Osteocyte (in vitro differentiated cells): ENCODE data around the gene SMAGP. TPM values are rescaled to one million over a fixed set of nuclear protein-coding genes. Genes with fewer than 3 reads are reported as not detected.

Experiments used
- DNase-seq: peaks from one replicate; pipeline ENCODE4 v3.0.0; 2021; ENCODE audit warnings: mixed read lengths; ENCODE audit not compliant: unreplicated experiment; ENCODE audit errors: extremely low spot score
- H3K27ac Mint-ChIP-seq: one replicate; pipeline ENCODE4 v1.8.0; 2021; ENCODE audit warnings: mild to moderate bottlenecking, mixed read lengths; ENCODE audit not compliant: unreplicated experiment
- H3K27me3 Mint-ChIP-seq: one replicate; pipeline ENCODE4 v1.8.0; 2021; ENCODE audit warnings: mixed read lengths; ENCODE audit not compliant: unreplicated experiment
- H3K36me3 Mint-ChIP-seq: one replicate; pipeline ENCODE4 v1.8.0; 2021; ENCODE audit warnings: mixed read lengths; ENCODE audit not compliant: unreplicated experiment
- H3K4me1 Mint-ChIP-seq: one replicate; pipeline ENCODE4 v1.8.0; 2021; ENCODE audit warnings: mixed read lengths; ENCODE audit not compliant: unreplicated experiment
- H3K4me3 Mint-ChIP-seq: one replicate; pipeline ENCODE4 v1.8.0; 2021; ENCODE audit warnings: mild to moderate bottlenecking, moderate library complexity, mixed read lengths; ENCODE audit not compliant: unreplicated experiment
- H3K9me3 Mint-ChIP-seq: one replicate; pipeline ENCODE4 v1.8.0; 2021; ENCODE audit warnings: mixed read lengths; ENCODE audit not compliant: unreplicated experiment
- CTCF ChIP-seq: fragments of 200-600 bp; sonication (generic); IDR thresholded peaks from 2 replicates; pipeline ENCODE4 v1.5.0; 2021; ENCODE audit warnings: antibody characterized with exemption, mild to moderate bottlenecking, moderate library complexity
- total RNA-seq: library from RNA; stranded (reverse); gene quantifications from 2 replicates; pipeline ENCODE4 v1.2.1, GENCODE V29; 2021

The SMAGP gene
- total RNA-seq, 1 donor from 2014 or later, result 4.3 TPM

GRCh38 chr12:51210690-51211395 lies 59.4 kb downstream of the SMAGP start:
- H3K4me3 Mint-ChIP-seq, result no peak overlapping the region
- H3K9me3 Mint-ChIP-seq, result no peaks in the 10 kb centered on the region
- DNase-seq, result no peak
- TF ChIP-seq CTCF, result no peak
- H3K27ac Mint-ChIP-seq, result no peak overlapping the region
- H3K4me1 Mint-ChIP-seq, result no peaks in the 10 kb centered on the region
- no peaks in the 10 kb centered on the region for H3K27me3 Mint-ChIP-seq
- H3K36me3 Mint-ChIP-seq, result peaks cover 10% of the 10 kb centered on the region

DNA sequence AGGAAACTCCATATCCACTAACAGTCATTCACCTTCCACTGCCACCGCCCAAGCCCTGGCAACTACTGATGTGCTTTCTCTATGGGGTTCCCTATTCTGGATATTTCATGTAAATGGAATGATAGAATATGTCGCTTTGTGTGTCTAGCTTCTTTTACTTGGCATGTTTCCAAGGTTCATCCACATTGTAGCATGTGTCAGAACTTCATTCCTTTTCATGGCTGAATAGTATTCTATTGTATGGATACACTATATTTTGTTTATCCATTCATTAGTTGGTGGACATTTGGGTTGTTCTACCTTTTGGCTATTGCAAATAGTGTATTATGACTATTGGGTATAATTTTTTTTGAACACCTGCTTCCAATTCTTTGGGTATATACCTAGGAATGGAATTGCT lies 61.0 kb downstream of the SMAGP start:
- no peaks in the 10 kb centered on the region for H3K9me3 Mint-ChIP-seq
- peaks cover 10% of the 10 kb centered on the region for H3K36me3 Mint-ChIP-seq
- DNase-seq, result no peak
- H3K4me1 Mint-ChIP-seq, result no peaks in the 10 kb centered on the region
- no peak overlapping the region for H3K4me3 Mint-ChIP-seq
- no peak overlapping the region for H3K27ac Mint-ChIP-seq
- no peaks in the 10 kb centered on the region for H3K27me3 Mint-ChIP-seq
- no peak for TF ChIP-seq CTCF

- H3K4me1 Mint-ChIP-seq, result no peaks in the 10 kb centered on the region
- no peak for TF ChIP-seq CTCF
- no peaks in the 10 kb centered on the region for H3K9me3 Mint-ChIP-seq
- H3K36me3 Mint-ChIP-seq, result peaks cover 12% of the 10 kb centered on the region
- H3K4me3 Mint-ChIP-seq, result no peak overlapping the region
- no peak for DNase-seq
- no peaks in the 10 kb centered on the region for H3K27me3 Mint-ChIP-seq
- no peak overlapping the region for H3K27ac Mint-ChIP-seq
These were observed 62.1 kb downstream of the SMAGP start for GRCh38 chr12:51208016-51208660.

GRCh38 chr12:51205350-51205749 lies 64.9 kb downstream of the SMAGP start:
- TF ChIP-seq CTCF, result no peak
- H3K27ac Mint-ChIP-seq, result no peak overlapping the region
- no peak overlapping the region for H3K4me3 Mint-ChIP-seq

DNA sequence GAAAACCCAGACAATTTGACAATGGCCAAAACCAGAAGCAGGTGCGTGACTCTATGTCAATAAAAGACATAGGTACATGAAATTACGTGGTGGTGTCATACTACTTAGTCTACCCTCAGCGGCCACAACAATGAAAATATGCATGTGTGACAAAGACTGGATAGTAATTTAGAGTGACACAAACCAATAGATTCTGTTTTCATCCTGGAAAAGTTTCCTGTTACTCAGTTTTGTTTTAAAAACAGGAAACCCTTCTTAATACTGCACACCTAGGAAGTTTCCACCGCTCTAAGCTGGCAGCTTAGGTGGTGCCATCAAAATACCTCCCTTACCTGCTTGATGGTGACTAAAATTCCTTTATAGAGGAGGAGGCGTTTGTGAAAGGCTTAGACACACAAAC lies 67.5 kb downstream of the SMAGP start:
- DNase-seq, result no peak
- no peak for TF ChIP-seq CTCF
- Mint-ChIP-seq H3K4me3 (no peak overlapping the region), H3K36me3 (peaks cover 6% of the 10 kb centered on the region), H3K27ac (no peak overlapping the region), H3K9me3 (no peaks in the 10 kb centered on the region), H3K27me3 (no peaks in the 10 kb centered on the region), H3K4me1 (no peaks in the 10 kb centered on the region)

More at GRCh38 chr12:51205350-51205749, 64.9 kb downstream of the SMAGP start:
- no peaks in the 10 kb centered on the region for H3K4me1 Mint-ChIP-seq
- peaks cover 10% of the 10 kb centered on the region for H3K36me3 Mint-ChIP-seq
- H3K27me3 Mint-ChIP-seq, result no peaks in the 10 kb centered on the region
- no peak for DNase-seq
- no peaks in the 10 kb centered on the region for H3K9me3 Mint-ChIP-seq
